Neural progenitor cell (in vitro differentiated cells): ENCODE data around the gene HMG20A. TPM values are rescaled to one million over a fixed set of nuclear protein-coding genes. Genes with fewer than 3 reads are reported as not detected.
A peak's percentile ranks its signal among the peaks of the same experiment; 100 is the strongest.

Experiments used
- DNase-seq: peaks from one replicate; pipeline ENCODE4 v3.0.0-alpha.2; 2016; ENCODE audit warnings: low spot score
- H2AFZ ChIP-seq: fragments of 200-600 bp; sonication (generic); replicated peaks from 2 replicates; pipeline ENCODE4 v1.6.1; 2016; ENCODE audit warnings: antibody characterized with exemption
- H3F3A ChIP-seq: fragments of 200-600 bp; sonication (generic); 2 replicates; pipeline ENCODE4 v1.6.1; 2016; ENCODE audit warnings: antibody characterized with exemption, low read depth
- H3K27ac ChIP-seq: fragments of 200-600 bp; sonication (generic); 2 replicates; pipeline ENCODE4 v1.5.1; 2016; ENCODE audit warnings: mild to moderate bottlenecking
- H3K27me3 ChIP-seq: fragments of 200-600 bp; sonication (generic); 2 replicates; pipeline ENCODE4 v1.6.1; 2016; ENCODE audit warnings: mild to moderate bottlenecking, moderate library complexity
- H3K36me3 ChIP-seq: fragments of 200-600 bp; sonication (generic); 2 replicates; pipeline ENCODE4 v1.5.1; 2016
- H3K4me1 ChIP-seq: fragments of 200-600 bp; sonication (generic); 2 replicates; pipeline ENCODE4 v1.6.1; 2016; ENCODE audit warnings: mixed run types
- H3K4me2 ChIP-seq: fragments of 200-600 bp; sonication (generic); 2 replicates; pipeline ENCODE4 v1.6.1; 2016
- H3K4me3 ChIP-seq: fragments of 200-600 bp; sonication (generic); 2 replicates; pipeline ENCODE4 v1.5.1; 2016
- H3K79me2 ChIP-seq: fragments of 200-600 bp; sonication (generic); 2 replicates; pipeline ENCODE4 v1.6.1; 2016; ENCODE audit warnings: low read depth
- H3K9ac ChIP-seq: fragments of 200-600 bp; sonication (generic); 2 replicates; pipeline ENCODE4 v1.6.1; 2016
- H3K9me3 ChIP-seq: fragments of 200-600 bp; sonication (generic); 2 replicates; pipeline ENCODE4 v1.5.1; 2016; ENCODE audit warnings: low read depth
- H4K20me1 ChIP-seq: fragments of 200-600 bp; sonication (generic); 2 replicates; pipeline ENCODE4 v1.6.1; 2016; ENCODE audit warnings: low read depth
- H3K27ac Mint-ChIP-seq: 3 replicates; pipeline ENCODE4 v1.8.0; 2021; ENCODE audit warnings: mixed read lengths
- H3K27me3 Mint-ChIP-seq: 2 replicates; pipeline ENCODE4 v1.8.0; 2022; ENCODE audit warnings: low read depth, mild to moderate bottlenecking, inconsistent platforms, moderate library complexity, mixed read lengths; ENCODE audit not compliant: insufficient read depth
- H3K36me3 Mint-ChIP-seq: 3 replicates; pipeline ENCODE4 v1.8.0; 2021; ENCODE audit warnings: mixed read lengths
- H3K4me1 Mint-ChIP-seq: 3 replicates; pipeline ENCODE4 v1.8.0; 2021; ENCODE audit warnings: mixed read lengths
- H3K4me3 Mint-ChIP-seq: 3 replicates; pipeline ENCODE4 v1.8.0; 2021; ENCODE audit warnings: mild to moderate bottlenecking, moderate library complexity, mixed read lengths
- H3K9me3 Mint-ChIP-seq: 3 replicates; pipeline ENCODE4 v1.8.0; 2020; ENCODE audit warnings: mixed read lengths
- EZH2 ChIP-seq: fragments of 200-600 bp; sonication (generic); IDR thresholded peaks from 2 replicates; pipeline ENCODE4 v1.6.1; 2017; ENCODE audit warnings: antibody characterized with exemption, mild to moderate bottlenecking, moderate library complexity
- EZH2phosphoT487 ChIP-seq: fragments of 200-600 bp; sonication (generic); IDR thresholded peaks from 2 replicates; pipeline ENCODE4 v1.6.1; 2017; ENCODE audit warnings: antibody characterized with exemption
- total RNA-seq: library from RNA; depleted of rRNA; stranded (reverse); fragments of >200 nt; gene quantifications from 2 replicates; pipeline ENCODE4 v1.2.3, GENCODE V29; 2015; ENCODE audit warnings: low replicate concordance
- TF ChIP-seq, protein P1 (sequence below): fragments of 200-600 bp; sonication (generic); IDR thresholded peaks from 2 replicates; pipeline ENCODE4 v1.5.1; 2017; ENCODE audit warnings: antibody characterized with exemption, mild to moderate bottlenecking

The HMG20A gene
- total RNA-seq, 1 donor from 2014 or later = 75.6 TPM

DNA sequence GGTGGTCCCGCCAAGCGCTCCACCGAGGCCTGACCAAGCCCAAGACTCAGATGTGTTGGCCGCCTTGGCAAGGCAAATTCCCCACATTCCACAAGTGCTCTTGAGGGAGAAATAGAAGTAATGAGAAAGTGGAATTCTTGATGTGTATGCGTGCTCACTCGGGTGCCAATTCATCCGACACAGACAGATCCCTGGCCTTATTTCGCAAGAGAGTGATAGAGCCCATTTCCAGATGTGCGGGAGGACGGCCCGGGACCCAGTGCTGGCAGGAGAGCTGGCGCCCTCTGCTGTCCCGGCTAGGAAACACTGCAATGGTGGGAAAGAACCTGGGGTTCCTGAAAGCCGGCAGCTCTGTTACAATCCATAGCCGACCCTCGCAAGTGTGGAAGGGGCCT is 76.0 kb downstream of the HMG20A start:
- peaks cover 43% of the 10 kb centered on the region for H3K4me1 Mint-ChIP-seq
- H3K36me3 Mint-ChIP-seq = no peaks in the 10 kb centered on the region
- no peaks in the 10 kb centered on the region for H3K36me3 ChIP-seq
- H4K20me1 ChIP-seq = no peaks in the 10 kb centered on the region
- TF ChIP-seq EZH2phosphoT487 (no peak), EZH2 (no peak)
- TF ChIP-seq, protein P1, sequence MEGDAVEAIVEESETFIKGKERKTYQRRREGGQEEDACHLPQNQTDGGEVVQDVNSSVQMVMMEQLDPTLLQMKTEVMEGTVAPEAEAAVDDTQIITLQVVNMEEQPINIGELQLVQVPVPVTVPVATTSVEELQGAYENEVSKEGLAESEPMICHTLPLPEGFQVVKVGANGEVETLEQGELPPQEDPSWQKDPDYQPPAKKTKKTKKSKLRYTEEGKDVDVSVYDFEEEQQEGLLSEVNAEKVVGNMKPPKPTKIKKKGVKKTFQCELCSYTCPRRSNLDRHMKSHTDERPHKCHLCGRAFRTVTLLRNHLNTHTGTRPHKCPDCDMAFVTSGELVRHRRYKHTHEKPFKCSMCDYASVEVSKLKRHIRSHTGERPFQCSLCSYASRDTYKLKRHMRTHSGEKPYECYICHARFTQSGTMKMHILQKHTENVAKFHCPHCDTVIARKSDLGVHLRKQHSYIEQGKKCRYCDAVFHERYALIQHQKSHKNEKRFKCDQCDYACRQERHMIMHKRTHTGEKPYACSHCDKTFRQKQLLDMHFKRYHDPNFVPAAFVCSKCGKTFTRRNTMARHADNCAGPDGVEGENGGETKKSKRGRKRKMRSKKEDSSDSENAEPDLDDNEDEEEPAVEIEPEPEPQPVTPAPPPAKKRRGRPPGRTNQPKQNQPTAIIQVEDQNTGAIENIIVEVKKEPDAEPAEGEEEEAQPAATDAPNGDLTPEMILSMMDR = peak; percentile 89
- peaks cover 38% of the 10 kb centered on the region for H3F3A ChIP-seq
- H3K27me3 Mint-ChIP-seq = peaks cover 9% of the 10 kb centered on the region
- no peaks in the 10 kb centered on the region for H3K79me2 ChIP-seq
- peak; percentile 82 for DNase-seq
- H2AFZ ChIP-seq = peak overlapping the region; percentile 81
- H3K4me3 ChIP-seq = no peak overlapping the region
- peaks cover 44% of the 10 kb centered on the region for H3K4me1 ChIP-seq
- H3K27ac ChIP-seq = no peak overlapping the region
- H3K27me3 ChIP-seq = no peaks in the 10 kb centered on the region
- peak overlapping the region; percentile 50 for H3K27ac Mint-ChIP-seq
- no peaks in the 10 kb centered on the region for H3K9me3 Mint-ChIP-seq
- no peaks in the 10 kb centered on the region for H3K9me3 ChIP-seq
- no peak overlapping the region for H3K4me3 Mint-ChIP-seq
- H3K4me2 ChIP-seq = peak overlapping the region; percentile 43
- no peak overlapping the region for H3K9ac ChIP-seq

- H3K9ac ChIP-seq = no peak overlapping the region
- no peaks in the 10 kb centered on the region for H4K20me1 ChIP-seq
- H3K4me1 Mint-ChIP-seq = peaks cover 43% of the 10 kb centered on the region
- H3K9me3 Mint-ChIP-seq = no peaks in the 10 kb centered on the region
- DNase-seq = no peak
- no peaks in the 10 kb centered on the region for H3K36me3 Mint-ChIP-seq
- peaks cover 9% of the 10 kb centered on the region for H3K27me3 Mint-ChIP-seq
- no peak overlapping the region for H3K4me3 ChIP-seq
- TF ChIP-seq EZH2 = no peak
- TF ChIP-seq, protein P1 = no peak
- TF ChIP-seq EZH2phosphoT487 = no peak
- H3K4me2 ChIP-seq = peak overlapping the region; percentile 34
- no peaks in the 10 kb centered on the region for H3K36me3 ChIP-seq
- H3K27ac Mint-ChIP-seq = peak overlapping the region; percentile 61
- no peaks in the 10 kb centered on the region for H3K9me3 ChIP-seq
- no peak overlapping the region for H3K27ac ChIP-seq
- H3K4me3 Mint-ChIP-seq = peak overlapping the region; percentile 51
- H3K79me2 ChIP-seq = no peaks in the 10 kb centered on the region
- peaks cover 44% of the 10 kb centered on the region for H3K4me1 ChIP-seq
- peak overlapping the region; percentile 81 for H2AFZ ChIP-seq
- H3K27me3 ChIP-seq = no peaks in the 10 kb centered on the region
- peaks cover 38% of the 10 kb centered on the region for H3F3A ChIP-seq
These were observed 76.5 kb downstream of the HMG20A start for GRCh38 chr15:77497110-77497737.

DNA sequence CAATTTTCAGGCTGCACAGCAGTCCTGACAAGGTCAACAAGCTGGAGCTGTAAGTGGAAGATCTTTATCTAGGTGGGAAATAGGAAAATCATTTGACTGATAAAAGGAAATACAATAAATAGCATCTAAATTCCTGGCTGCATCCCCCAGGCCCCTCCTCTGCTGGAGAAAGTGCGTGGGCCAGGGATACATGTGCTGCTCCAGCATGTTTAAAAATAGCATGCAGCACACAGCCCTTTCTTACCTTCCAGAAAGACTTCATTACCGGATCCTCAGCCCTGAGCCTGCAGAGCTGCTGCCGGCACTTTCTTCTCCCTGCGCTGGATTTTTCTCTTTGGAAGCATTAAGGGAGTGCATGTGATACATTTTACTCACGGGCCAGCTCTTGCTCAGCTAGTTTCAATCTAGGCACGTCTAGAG is 77.3 kb downstream of the HMG20A start:
- Mint-ChIP-seq H3K27ac (peak overlapping the region; percentile 82), H3K9me3 (no peaks in the 10 kb centered on the region)
- no peak overlapping the region for H3K27ac ChIP-seq

DNA sequence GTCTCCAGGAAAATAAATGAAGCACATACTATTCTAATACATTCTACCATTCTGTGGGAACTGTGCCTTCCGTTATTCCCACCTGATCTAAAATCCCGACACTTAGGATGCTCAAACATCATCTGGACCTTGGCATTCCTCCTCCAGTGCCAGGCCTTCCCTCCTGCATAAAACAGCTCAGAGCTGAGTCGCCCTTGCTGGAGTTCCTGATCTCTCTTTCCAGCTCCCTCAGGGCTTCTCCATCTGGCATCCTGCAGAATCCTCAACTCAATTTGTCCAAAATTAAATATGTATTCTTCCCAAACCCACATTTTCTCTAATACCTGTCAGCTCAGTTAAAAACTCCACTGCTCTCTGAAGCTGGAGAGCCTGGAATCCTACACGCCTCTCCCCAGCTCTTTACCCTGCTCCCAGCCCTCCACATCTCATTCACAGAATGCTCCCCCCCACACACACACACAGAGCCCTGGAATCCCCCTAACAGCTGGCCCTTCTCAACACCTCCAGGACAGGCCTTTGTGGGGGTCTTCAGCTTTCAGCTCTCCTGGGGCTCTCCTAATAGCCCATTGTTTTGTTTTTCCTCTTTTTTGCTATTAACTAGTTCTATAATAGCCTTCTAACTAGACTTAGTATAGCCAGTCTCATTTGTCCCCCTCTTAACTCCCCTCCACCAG is 78.5 kb downstream of the HMG20A start:
- Histone ChIP-seq H3K27ac (peak overlapping the region; percentile 78), H3K4me3 (no peak overlapping the region), H4K20me1 (no peaks in the 10 kb centered on the region), H3K4me2 (peak overlapping the region; percentile 35), H3K9ac (no peak overlapping the region), H3K27me3 (no peaks in the 10 kb centered on the region), H3K9me3 (no peaks in the 10 kb centered on the region), H3K4me1 (peaks cover 57% of the 10 kb centered on the region), H3K36me3 (no peaks in the 10 kb centered on the region), H2AFZ (no peak overlapping the region), H3K79me2 (no peaks in the 10 kb centered on the region), H3F3A (peaks cover 49% of the 10 kb centered on the region)
- Mint-ChIP-seq H3K4me3 (no peak overlapping the region), H3K27me3 (peaks cover 7% of the 10 kb centered on the region), H3K9me3 (no peaks in the 10 kb centered on the region), H3K4me1 (peaks cover 49% of the 10 kb centered on the region), H3K27ac (peak overlapping the region; percentile 23), H3K36me3 (no peaks in the 10 kb centered on the region)
- DNase-seq = peak; percentile 71
- no peak for TF ChIP-seq EZH2

More for the DNA sequence above, 77.3 kb downstream of the HMG20A start:
- Mint-ChIP-seq H3K27me3 (peaks cover 9% of the 10 kb centered on the region), H3K4me1 (peaks cover 43% of the 10 kb centered on the region), H3K4me3 (peak overlapping the region; percentile 69), H3K36me3 (no peaks in the 10 kb centered on the region)
- DNase-seq = no peak
- Histone ChIP-seq H3K27me3 (no peaks in the 10 kb centered on the region), H2AFZ (no peak overlapping the region), H4K20me1 (no peaks in the 10 kb centered on the region), H3F3A (peaks cover 38% of the 10 kb centered on the region), H3K4me2 (peak overlapping the region; percentile 34), H3K79me2 (no peaks in the 10 kb centered on the region), H3K36me3 (no peaks in the 10 kb centered on the region), H3K9me3 (no peaks in the 10 kb centered on the region), H3K4me3 (no peak overlapping the region), H3K4me1 (peaks cover 47% of the 10 kb centered on the region), H3K9ac (no peak overlapping the region)
- no peak for TF ChIP-seq EZH2
